ENCODE results near the gene ABHD13.
"Not testable (repeated sequence)": the region's sequence is repeated elsewhere in the genome, so short reads cannot be mapped to it uniquely, and the experiment has no call there.

ABHD13 gene

DNA sequence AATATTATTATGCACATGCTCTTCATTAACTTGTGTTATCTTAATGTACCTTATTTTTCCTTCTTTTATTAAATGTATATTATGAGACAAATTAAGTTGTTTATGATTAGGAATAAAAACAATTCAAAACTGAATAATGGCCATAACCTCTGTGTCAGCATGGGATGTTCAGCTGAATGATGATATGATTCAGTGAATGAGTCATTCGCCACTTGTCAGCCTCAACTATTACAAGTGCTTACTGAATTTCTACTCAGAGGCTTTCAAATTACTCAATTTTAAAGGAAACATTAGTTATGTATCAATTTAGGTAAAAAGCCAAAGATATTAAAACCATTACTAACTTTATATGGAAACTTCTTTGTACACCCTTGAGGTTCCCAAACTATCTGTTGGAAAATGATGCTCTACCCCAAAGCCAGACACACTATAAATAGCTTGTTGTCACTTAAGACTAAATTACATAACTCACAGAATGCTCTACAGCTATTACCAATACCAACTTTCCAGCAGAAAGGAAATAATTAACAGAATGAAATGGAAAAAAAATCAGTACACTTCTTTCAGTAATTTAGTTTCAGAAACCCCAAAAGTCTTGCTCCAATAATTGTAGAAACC, 17.3 kb upstream of the ABHD13 start:
- H3K36me3 ChIP-seq (ENCODE audit: control insufficient read depth, insufficient read depth, low read length), result no peaks in the 10 kb centered on the region
- no peaks in the 10 kb centered on the region for H3K27me3 ChIP-seq (ENCODE audit: control insufficient read depth, insufficient read depth, low read length)
- H3K9me3 ChIP-seq (ENCODE audit: control insufficient read depth, low read length), result no peaks in the 10 kb centered on the region
- H3K4me1 ChIP-seq (ENCODE audit: control insufficient read depth, insufficient read depth, low read length), result no peaks in the 10 kb centered on the region
- H3K4me3 ChIP-seq (ENCODE audit: low read length), result no peak overlapping the region
- no peak overlapping the region for H3K9ac ChIP-seq (ENCODE audit: low read length)

DNA sequence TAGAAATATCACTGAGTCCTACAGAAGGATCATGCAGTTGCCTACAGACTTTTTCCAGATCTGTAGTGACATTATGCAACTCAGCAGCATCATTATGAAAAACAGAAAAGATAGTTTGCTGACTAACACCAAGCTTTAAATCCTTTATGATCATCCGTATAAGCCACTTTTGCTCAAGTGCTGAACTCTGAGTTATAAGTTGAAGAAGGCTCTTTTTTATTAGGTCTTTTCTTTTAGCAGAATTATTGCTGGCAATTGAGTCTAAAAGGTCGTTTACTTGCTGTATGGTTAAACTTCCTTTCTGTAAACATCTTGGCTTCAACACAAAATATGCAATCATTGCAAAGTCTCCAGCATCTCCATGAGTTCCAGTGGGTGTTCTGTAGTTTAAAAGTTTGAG, 7.6 kb upstream of the ABHD13 start:
- no peaks in the 10 kb centered on the region for H3K27me3 ChIP-seq (ENCODE audit: control insufficient read depth, insufficient read depth, low read length)
- peaks cover 7% of the 10 kb centered on the region for H3K4me1 ChIP-seq (ENCODE audit: control insufficient read depth, insufficient read depth, low read length)
- H3K36me3 ChIP-seq (ENCODE audit: control insufficient read depth, insufficient read depth, low read length), result no peaks in the 10 kb centered on the region
- no peak overlapping the region for H3K9ac ChIP-seq (ENCODE audit: low read length)
- no peaks in the 10 kb centered on the region for H3K9me3 ChIP-seq (ENCODE audit: control insufficient read depth, low read length)
- no peak overlapping the region for H3K4me3 ChIP-seq (ENCODE audit: low read length)

DNA sequence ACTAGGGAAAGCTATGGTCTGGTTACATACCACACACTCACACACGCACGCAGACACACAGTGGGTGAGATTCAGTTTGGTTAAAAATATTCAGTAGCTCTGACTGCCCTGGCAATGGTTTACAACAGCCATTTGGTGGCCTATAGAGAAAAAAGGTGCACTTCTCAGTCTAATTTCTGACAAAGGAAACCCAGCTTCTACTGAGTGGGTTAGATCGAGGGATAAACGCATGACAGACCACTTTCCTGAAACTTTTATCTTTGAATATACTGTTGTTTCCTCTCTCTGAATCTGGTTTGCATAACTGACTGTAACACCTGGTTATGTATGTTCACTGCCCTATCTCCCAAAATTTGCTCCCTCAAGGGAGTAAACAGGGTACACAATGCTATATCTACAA, 5.3 kb upstream of the ABHD13 start:
- no peak overlapping the region for H3K4me3 ChIP-seq (ENCODE audit: low read length)
- H3K9ac ChIP-seq (ENCODE audit: low read length), result no peak overlapping the region

DNA sequence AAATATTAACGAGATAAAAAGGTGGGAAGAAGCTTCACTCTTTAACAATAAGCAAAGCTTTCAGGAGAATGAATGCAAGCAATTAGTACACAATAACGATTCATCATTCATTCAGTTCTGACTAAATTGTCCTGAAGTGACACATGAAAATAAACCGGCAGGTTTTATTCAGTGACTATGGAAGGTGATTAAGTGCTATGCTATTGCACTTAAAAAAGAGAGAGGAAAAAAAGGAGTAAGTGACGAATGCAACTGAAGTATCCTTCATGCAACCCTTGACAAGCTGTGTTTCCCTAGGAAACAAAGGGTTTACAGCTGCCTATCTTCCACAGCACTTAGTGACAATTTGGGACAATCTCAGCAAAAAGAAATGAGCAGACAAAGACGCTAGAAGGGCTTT, 4.2 kb upstream of the ABHD13 start:
- Histone ChIP-seq H3K4me1 (ENCODE audit: control insufficient read depth, insufficient read depth, low read length) (peaks cover 24% of the 10 kb centered on the region), H3K9me3 (ENCODE audit: control insufficient read depth, low read length) (no peaks in the 10 kb centered on the region), H3K9ac (ENCODE audit: low read length) (no peak overlapping the region), H3K36me3 (ENCODE audit: control insufficient read depth, insufficient read depth, low read length) (no peaks in the 10 kb centered on the region), H3K27me3 (ENCODE audit: control insufficient read depth, insufficient read depth, low read length) (no peaks in the 10 kb centered on the region), H3K4me3 (ENCODE audit: low read length) (no peak overlapping the region)

More for the DNA sequence above, 5.3 kb upstream of the ABHD13 start:
- no peaks in the 10 kb centered on the region for H3K27me3 ChIP-seq (ENCODE audit: control insufficient read depth, insufficient read depth, low read length)
- H3K36me3 ChIP-seq (ENCODE audit: control insufficient read depth, insufficient read depth, low read length), result no peaks in the 10 kb centered on the region
- no peaks in the 10 kb centered on the region for H3K9me3 ChIP-seq (ENCODE audit: control insufficient read depth, low read length)
- H3K4me1 ChIP-seq (ENCODE audit: control insufficient read depth, insufficient read depth, low read length), result peaks cover 24% of the 10 kb centered on the region

DNA sequence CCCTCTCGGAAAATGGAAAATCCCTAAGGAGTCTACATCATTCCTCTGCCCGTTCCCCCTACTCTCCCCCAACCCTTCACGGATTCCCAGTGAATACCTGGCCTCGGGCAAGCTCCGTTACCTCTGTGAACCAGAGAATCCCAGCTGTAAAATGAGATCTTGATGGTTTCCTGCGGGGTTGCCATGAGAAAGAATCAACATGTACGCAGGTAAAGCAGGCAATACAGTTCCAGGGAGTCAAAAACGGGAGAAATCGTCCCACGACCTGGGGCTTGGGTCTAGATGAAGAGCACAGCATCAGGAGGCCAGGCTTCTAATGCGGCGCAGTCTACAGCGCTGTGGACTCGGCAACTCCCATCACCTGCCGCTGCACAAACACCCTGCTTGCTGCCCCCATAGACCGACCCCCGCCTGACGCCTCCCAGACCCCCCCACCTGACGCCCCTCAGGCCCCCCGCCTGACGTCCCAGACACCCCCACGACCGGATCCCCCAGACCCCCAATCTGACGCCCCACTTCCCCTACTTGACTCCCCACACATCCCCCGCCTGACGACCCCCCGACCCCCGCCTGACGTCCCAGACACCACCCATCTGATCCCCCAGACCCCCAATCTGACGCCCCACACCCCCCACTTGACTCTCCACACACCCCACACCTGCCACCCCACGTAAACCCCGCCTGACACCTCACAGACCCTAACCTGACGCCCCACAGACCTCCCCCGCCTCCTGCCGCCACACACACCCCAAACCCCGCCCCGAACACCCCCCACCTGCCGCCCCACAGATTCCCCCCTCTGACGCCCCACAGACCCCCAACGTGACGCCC, 3.5 kb upstream of the ABHD13 start:
- H3K9ac ChIP-seq (ENCODE audit: low read length), result no peak overlapping the region

DNA sequence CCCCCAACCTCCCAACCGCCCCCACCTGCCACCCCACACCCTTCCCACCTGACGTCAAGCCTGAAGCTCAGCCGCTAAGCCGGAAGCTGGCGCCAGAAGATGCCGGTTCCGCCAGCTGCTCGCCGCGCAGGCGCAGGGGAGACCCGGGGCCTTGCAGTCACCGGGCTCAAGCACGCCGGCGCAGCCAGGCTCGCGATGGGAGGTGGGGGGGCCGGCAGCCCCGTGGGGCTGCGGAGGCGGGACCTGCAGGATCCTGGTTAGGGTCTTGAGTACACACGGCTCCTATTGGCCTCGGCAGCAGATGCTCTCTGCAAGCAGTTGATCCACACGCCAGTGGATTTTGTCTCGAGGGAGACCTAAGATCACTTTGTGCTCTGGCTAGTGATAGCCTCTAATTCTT, 2.8 kb upstream of the ABHD13 start, which contains the start of gene LIG4:
TSS of gene LIG4 (minus strand) at position 101 of the 400 bp plus-strand sequence. CDS start 4,268 bp downstream, outside the sequence.
- Histone ChIP-seq H3K9ac (ENCODE audit: low read length) (peak within 1 kb of the TSS; percentile 60), H3K36me3 (ENCODE audit: control insufficient read depth, insufficient read depth, low read length) (no peaks in the 10 kb centered on the region), H3K4me1 (ENCODE audit: control insufficient read depth, insufficient read depth, low read length) (peaks cover 37% of the 10 kb centered on the region), H3K4me3 (ENCODE audit: low read length) (peak within 1 kb of the TSS; percentile 35), H3K9me3 (ENCODE audit: control insufficient read depth, low read length) (no peaks in the 10 kb centered on the region), H3K27me3 (ENCODE audit: control insufficient read depth, insufficient read depth, low read length) (no peaks in the 10 kb centered on the region)

More for the DNA sequence above, 3.5 kb upstream of the ABHD13 start:
- Histone ChIP-seq H3K4me3 (ENCODE audit: low read length) (no peak overlapping the region), H3K36me3 (ENCODE audit: control insufficient read depth, insufficient read depth, low read length) (no peaks in the 10 kb centered on the region), H3K4me1 (ENCODE audit: control insufficient read depth, insufficient read depth, low read length) (peaks cover 29% of the 10 kb centered on the region), H3K27me3 (ENCODE audit: control insufficient read depth, insufficient read depth, low read length) (no peaks in the 10 kb centered on the region), H3K9me3 (ENCODE audit: control insufficient read depth, low read length) (no peaks in the 10 kb centered on the region)

DNA sequence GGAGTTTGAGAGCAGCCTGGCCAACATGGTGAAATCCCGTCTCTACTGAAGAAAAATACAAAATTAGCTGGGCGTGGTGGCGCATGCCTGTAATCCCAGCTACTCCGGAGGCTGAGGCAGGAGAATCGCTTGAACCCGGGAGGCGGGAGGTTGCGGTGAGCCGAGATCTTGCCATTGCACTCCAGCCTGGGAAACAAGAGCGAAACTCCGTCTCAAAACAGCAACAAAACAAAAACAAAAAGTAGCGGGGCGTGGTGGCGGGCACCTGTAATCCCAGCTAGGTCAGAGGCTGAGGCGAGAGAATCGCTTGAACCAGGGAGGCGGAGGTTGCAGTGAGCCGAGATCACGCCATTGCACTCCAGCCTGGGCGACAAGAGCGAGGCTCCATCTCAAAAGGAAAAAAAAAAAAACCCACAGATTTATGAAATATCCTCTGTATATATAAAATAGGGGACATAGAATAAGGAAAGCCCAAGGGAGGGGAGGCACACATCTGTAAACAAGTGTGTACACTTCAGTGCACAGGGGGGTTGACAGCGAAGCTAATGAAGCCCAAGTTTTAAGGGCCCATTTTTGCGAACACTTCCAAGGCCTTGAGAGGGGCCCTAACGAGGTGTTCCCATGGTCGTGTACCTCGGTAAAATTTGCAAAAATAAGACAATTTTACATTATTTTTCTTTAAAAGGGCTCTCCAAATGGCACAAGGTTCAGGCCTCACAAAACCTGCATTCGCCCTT, 717 bp upstream of the ABHD13 start:
- Histone ChIP-seq H3K9ac (ENCODE audit: low read length) (peak overlapping the region; percentile 97), H3K4me3 (ENCODE audit: low read length) (peak overlapping the region; percentile 100), H3K4me1 (ENCODE audit: control insufficient read depth, insufficient read depth, low read length) (peaks cover 40% of the 10 kb centered on the region)
- not testable (repeated sequence) for H3K36me3 ChIP-seq (ENCODE audit: control insufficient read depth, insufficient read depth, low read length); H3K9me3 ChIP-seq (ENCODE audit: control insufficient read depth, low read length); H3K27me3 ChIP-seq (ENCODE audit: control insufficient read depth, insufficient read depth, low read length)

DNA sequence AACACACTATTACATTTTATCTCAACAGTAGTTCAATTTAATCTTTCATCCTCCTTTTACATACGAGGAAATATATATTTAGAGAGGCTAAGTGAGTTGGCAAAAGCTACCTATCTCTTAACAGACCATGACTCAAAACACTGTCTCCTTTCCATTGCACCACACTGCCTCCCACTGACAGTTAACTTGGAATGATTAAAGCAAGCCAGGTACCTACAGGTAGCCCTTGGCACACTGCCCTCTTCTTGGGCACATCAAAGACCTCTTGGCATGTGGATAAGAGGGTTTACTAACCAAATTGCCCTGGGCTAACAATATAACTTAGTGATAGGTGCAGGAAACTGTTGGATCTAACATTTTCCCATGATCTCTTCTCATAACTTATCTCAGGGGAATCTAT, 1.8 kb downstream of the ABHD13 start:
- Histone ChIP-seq H3K4me3 (ENCODE audit: low read length) (peak overlapping the region; percentile 100), H3K9me3 (ENCODE audit: control insufficient read depth, low read length) (no peaks in the 10 kb centered on the region), H3K9ac (ENCODE audit: low read length) (no peak overlapping the region), H3K4me1 (ENCODE audit: control insufficient read depth, insufficient read depth, low read length) (peaks cover 33% of the 10 kb centered on the region), H3K27me3 (ENCODE audit: control insufficient read depth, insufficient read depth, low read length) (no peaks in the 10 kb centered on the region), H3K36me3 (ENCODE audit: control insufficient read depth, insufficient read depth, low read length) (no peaks in the 10 kb centered on the region)

DNA sequence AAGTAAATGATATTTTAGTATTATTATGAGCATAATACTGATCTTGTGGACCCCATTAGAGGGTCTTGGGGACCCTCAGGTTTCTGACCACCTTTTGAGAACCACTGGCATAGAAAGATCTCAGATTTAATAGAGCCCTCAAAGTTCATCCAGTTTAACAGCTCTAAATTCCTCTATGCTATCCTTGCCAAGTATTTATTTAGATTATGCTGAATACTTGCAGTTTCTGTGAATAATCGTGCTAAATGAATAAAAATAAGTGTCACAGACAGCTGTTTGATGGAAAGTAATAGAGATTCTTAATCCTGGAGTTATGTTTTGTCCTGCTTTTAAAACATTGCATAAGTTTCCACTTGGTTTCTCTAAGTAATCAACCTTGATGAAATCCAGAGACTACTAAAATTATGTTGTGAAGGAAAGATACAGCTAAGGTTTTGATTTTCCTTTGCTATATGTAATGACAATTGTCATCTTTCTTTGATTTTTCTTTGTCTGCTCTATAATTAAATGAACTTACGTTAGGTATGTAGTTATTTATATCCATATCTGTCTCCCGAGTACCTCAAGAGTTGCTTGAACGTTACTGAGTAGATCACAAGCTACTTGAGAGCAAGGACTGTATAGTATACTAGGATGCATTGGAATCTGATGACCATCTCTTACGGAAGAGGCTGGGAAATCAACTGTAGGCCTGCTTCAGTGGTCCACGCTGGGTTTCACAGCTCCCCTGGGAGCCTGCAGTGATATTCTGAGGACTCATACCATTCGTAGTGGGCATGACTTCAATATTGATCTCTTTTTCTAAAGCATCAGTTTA, 5.7 kb downstream of the ABHD13 start:
- H3K4me1 ChIP-seq (ENCODE audit: control insufficient read depth, insufficient read depth, low read length), result peaks cover 24% of the 10 kb centered on the region
- no peak overlapping the region for H3K9ac ChIP-seq (ENCODE audit: low read length)
- no peaks in the 10 kb centered on the region for H3K27me3 ChIP-seq (ENCODE audit: control insufficient read depth, insufficient read depth, low read length)
- H3K9me3 ChIP-seq (ENCODE audit: control insufficient read depth, low read length), result no peaks in the 10 kb centered on the region
- no peaks in the 10 kb centered on the region for H3K36me3 ChIP-seq (ENCODE audit: control insufficient read depth, insufficient read depth, low read length)
- H3K4me3 ChIP-seq (ENCODE audit: low read length), result no peak overlapping the region

DNA sequence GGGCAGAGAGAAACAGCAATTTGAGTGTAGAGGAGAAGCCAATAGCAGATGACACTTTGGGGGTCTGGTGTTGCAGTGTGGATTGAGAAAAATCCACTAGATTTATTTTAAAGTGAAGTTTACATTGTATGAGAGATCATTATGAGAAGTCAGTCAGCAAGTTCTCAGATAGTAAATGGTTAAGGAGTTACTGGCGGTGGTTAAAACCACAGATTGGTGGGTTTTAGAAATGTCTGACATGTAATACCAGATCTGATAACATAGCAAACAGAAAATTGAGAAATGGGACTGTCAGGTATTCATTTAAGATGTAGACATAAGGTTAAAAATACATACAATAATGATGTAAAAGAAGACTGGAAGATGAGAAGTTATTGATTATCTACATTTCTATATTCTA, 7.2 kb downstream of the ABHD13 start:
- no peak overlapping the region for H3K9ac ChIP-seq (ENCODE audit: low read length)
- no peaks in the 10 kb centered on the region for H3K27me3 ChIP-seq (ENCODE audit: control insufficient read depth, insufficient read depth, low read length)
- no peak overlapping the region for H3K4me3 ChIP-seq (ENCODE audit: low read length)
- H3K9me3 ChIP-seq (ENCODE audit: control insufficient read depth, low read length), result no peaks in the 10 kb centered on the region
- no peaks in the 10 kb centered on the region for H3K36me3 ChIP-seq (ENCODE audit: control insufficient read depth, insufficient read depth, low read length)
- H3K4me1 ChIP-seq (ENCODE audit: control insufficient read depth, insufficient read depth, low read length), result peaks cover 11% of the 10 kb centered on the region

DNA sequence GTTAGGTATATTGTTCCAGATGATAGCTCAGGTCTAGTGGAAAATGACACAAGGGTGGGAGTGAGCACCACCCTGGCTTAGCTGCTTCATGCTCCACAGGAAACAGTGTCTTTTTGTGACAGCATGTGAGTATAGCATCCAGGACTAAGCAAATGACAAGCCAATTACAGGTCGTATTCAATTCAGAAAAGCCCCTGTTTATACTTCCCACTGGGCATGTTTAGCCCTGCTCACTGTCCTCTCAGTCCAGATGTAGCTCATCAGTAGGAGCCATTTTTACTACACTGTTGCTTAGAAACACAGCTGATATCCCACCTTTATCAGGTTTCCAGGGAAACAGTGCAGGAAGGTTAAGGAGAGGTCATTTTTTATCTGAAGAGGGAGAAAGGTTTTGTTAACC, 8.0 kb downstream of the ABHD13 start:
- Histone ChIP-seq H3K9ac (ENCODE audit: low read length) (no peak overlapping the region), H3K9me3 (ENCODE audit: control insufficient read depth, low read length) (no peaks in the 10 kb centered on the region), H3K4me1 (ENCODE audit: control insufficient read depth, insufficient read depth, low read length) (peaks cover 8% of the 10 kb centered on the region), H3K27me3 (ENCODE audit: control insufficient read depth, insufficient read depth, low read length) (no peaks in the 10 kb centered on the region), H3K4me3 (ENCODE audit: low read length) (no peak overlapping the region), H3K36me3 (ENCODE audit: control insufficient read depth, insufficient read depth, low read length) (no peaks in the 10 kb centered on the region)

Data from mucosa of stomach (tissue), 1 donor.